HepG2 (cell line): ENCODE data around the gene CRLF1. TPM values are rescaled to one million over a fixed set of nuclear protein-coding genes. Genes with fewer than 3 reads are reported as not detected.

Source experiments
- ASH2L ChIP-seq: fragments of 300-600, 200-600 bp; sonication (generic); IDR thresholded peaks from 2 replicates; pipeline ENCODE4 v1.7.0; 2017; ENCODE audit warnings: low read depth, mild to moderate bottlenecking, moderate library complexity, mixed read lengths, low read length; ENCODE audit not compliant: insufficient read length
- BHLHE40 ChIP-seq: IDR thresholded peaks from 2 replicates; pipeline ENCODE4 v1.6.1; 2011; ENCODE audit warnings: low read length, improper control_type of control experiment
- BORCS8-MEF2B ChIP-seq: sonication (generic); formaldehyde crosslinking; IDR thresholded peaks from 2 replicates; pipeline ENCODE4 v1.8.0; 2022; ENCODE audit warnings: mild to moderate bottlenecking, missing genetic modification reagents
- CERS6 ChIP-seq: sonication (generic); formaldehyde crosslinking; IDR thresholded peaks from 2 replicates; pipeline ENCODE4 v1.5.0; 2020; ENCODE audit warnings: missing genetic modification reagents
- ETV6 ChIP-seq: sonication (generic); formaldehyde crosslinking; conservative IDR thresholded peaks from 2 replicates; pipeline ENCODE4 v1.4.0; 2020; ENCODE audit warnings: missing genetic modification reagents
- FOXK1 ChIP-seq: sonication (generic); formaldehyde crosslinking; IDR thresholded peaks from 2 replicates; pipeline ENCODE4 v1.4.0; 2020; ENCODE audit warnings: low read depth, missing genetic modification reagents, borderline replicate concordance
- KAT8 ChIP-seq: IDR thresholded peaks from 2 replicates; pipeline ENCODE4 v1.6.1; 2016; ENCODE audit warnings: missing genetic modification reagents, missing compliant biosample characterization
- MAZ ChIP-seq, 2 experiments: sonication (generic) in 1 of 2; formaldehyde crosslinking in 1 of 2; IDR thresholded peaks; 2 replicates each; pipeline versions ENCODE4 v1.5.0 to v1.6.1; 2012 to 2020; ENCODE audit warnings: low read depth in 2 of 2, mild to moderate bottlenecking in 2 of 2, borderline replicate concordance in 1 of 2, improper control_type of control experiment in 1 of 2, low read length in 1 of 2, missing genetic modification reagents in 1 of 2, moderate library complexity in 1 of 2
- NCOR1 ChIP-seq: fragments of 200-600 bp; sonication (generic); IDR thresholded peaks from 2 replicates; pipeline ENCODE4 v1.7.0; 2017; ENCODE audit warnings: antibody characterized with exemption, low read length, borderline replicate concordance
- RAD51 ChIP-seq: fragments of 450-650 bp; IDR thresholded peaks from 2 replicates; pipeline ENCODE4 v1.6.1; 2016; ENCODE audit warnings: borderline replicate concordance
- SAP130 ChIP-seq: IDR thresholded peaks from 2 replicates; pipeline ENCODE4 v1.6.1; 2016; ENCODE audit warnings: low read depth
- SIN3A ChIP-seq: IDR thresholded peaks from 2 replicates; pipeline ENCODE4 v1.6.1; 2011; ENCODE audit warnings: low read depth, mild to moderate bottlenecking, control low read depth, low read length, borderline replicate concordance
- SNRNP70 ChIP-seq: fragments of 200-400 bp; formaldehyde crosslinking; IDR thresholded peaks from 2 replicates; pipeline ENCODE4 v1.6.1; 2017; ENCODE audit warnings: mild to moderate bottlenecking, low read depth, low read length, moderate library complexity
- STAT5B ChIP-seq: sonication (generic); formaldehyde crosslinking; IDR thresholded peaks from 2 replicates; pipeline ENCODE4 v1.4.0; 2020; ENCODE audit warnings: missing genetic modification reagents
- TIGD3 ChIP-seq: sonication (generic); formaldehyde crosslinking; IDR thresholded peaks from 2 replicates; pipeline ENCODE4 v1.5.1; 2020; ENCODE audit warnings: mild to moderate bottlenecking, missing genetic modification reagents, borderline replicate concordance
- ZBTB25 ChIP-seq: IDR thresholded peaks from 2 replicates; pipeline ENCODE4 v1.6.1; 2018; ENCODE audit warnings: missing genetic modification reagents
- ZBTB37 ChIP-seq: sonication (generic); formaldehyde crosslinking; IDR thresholded peaks from 2 replicates; pipeline ENCODE4 v1.4.0; 2020; ENCODE audit warnings: mild to moderate bottlenecking, missing genetic modification reagents
- ZBTB42 ChIP-seq: sonication (generic); formaldehyde crosslinking; IDR thresholded peaks from 2 replicates; pipeline ENCODE4 v1.5.0; 2020; ENCODE audit warnings: mild to moderate bottlenecking, missing genetic modification reagents
- ZNF230 ChIP-seq: sonication (generic); formaldehyde crosslinking; IDR thresholded peaks from 2 replicates; pipeline ENCODE4 v1.4.0; 2020; ENCODE audit warnings: mild to moderate bottlenecking, missing genetic modification reagents
- ZNF350 ChIP-seq: sonication (generic); formaldehyde crosslinking; IDR thresholded peaks from 2 replicates; pipeline ENCODE4 v1.4.0; 2020; ENCODE audit warnings: mild to moderate bottlenecking, low read depth, missing genetic modification reagents, borderline replicate concordance
- ZNF441 ChIP-seq: sonication (generic); formaldehyde crosslinking; IDR thresholded peaks from 2 replicates; pipeline ENCODE4 v1.7.0; 2021; ENCODE audit warnings: missing genetic modification reagents, borderline replicate concordance
- ZNF530 ChIP-seq: sonication (generic); formaldehyde crosslinking; IDR thresholded peaks from 2 replicates; pipeline ENCODE4 v1.5.0; 2020; ENCODE audit warnings: low read depth, mild to moderate bottlenecking, missing genetic modification reagents
- ZNF709 ChIP-seq: sonication (generic); formaldehyde crosslinking; IDR thresholded peaks from 2 replicates; pipeline ENCODE4 v1.5.0; 2020; ENCODE audit warnings: mild to moderate bottlenecking, missing genetic modification reagents
- ZNF780A ChIP-seq: sonication (generic); formaldehyde crosslinking; IDR thresholded peaks from 2 replicates; pipeline ENCODE4 v1.8.0; 2022; ENCODE audit warnings: mild to moderate bottlenecking, missing genetic modification reagents, moderate library complexity
- ZSCAN20 ChIP-seq: sonication (generic); formaldehyde crosslinking; IDR thresholded peaks from 2 replicates; pipeline ENCODE4 v1.4.0; 2020; ENCODE audit warnings: missing genetic modification reagents, mild to moderate bottlenecking, borderline replicate concordance
- polyA plus RNA-seq, 8 experiments: library from polyadenylated mRNA; depleted of rRNA in 3 of 8; stranded (reverse) in 7 of 8; unstranded in 1 of 8; fragments of >200 nt; fragmentation: Illumina TruSeq in 4 of 8; extraction: Trizol in 4 of 8; gene quantifications; 2 replicates each; pipeline versions ENCODE4 v1.2.1 to v1.2.3, GENCODE V29; 2011 to 2016; ENCODE audit warnings: low read depth in 4 of 8, missing spikeins in 1 of 8, mixed read lengths in 1 of 8; ENCODE audit not compliant: insufficient read depth in 1 of 8
- total RNA-seq, 5 experiments: library from RNA; depleted of rRNA; stranded (reverse); fragments of >200 nt; fragmentation: Illumina TruSeq; extraction: Trizol; gene quantifications; 2 replicates each; pipeline ENCODE4 v1.2.3, GENCODE V29; 2016; ENCODE audit warnings: low read depth in 1 of 5

The CRLF1 gene
- total and polyA plus RNA-seq, 2 of the 13 experiments (the other 11 are each of a cell fraction or from before 2014, with no cell fraction given): 217 to 296 TPM

GRCh38 chr19:18636183-18636968, 29.8 kb upstream of the CRLF1 start (continued):
- TF ChIP-seq KAT8 (CRISPR knock-in tag): no peak; the same call in 1 of the 2 replicates
- TF ChIP-seq STAT5B (CRISPR knock-in tag): no peak
- no peak for TF ChIP-seq ZNF441
- peak; percentile 60; the same call in 1 of the 2 replicates for TF ChIP-seq MAZ (IDR thresholded peaks at IDR 0.05; ENCODE audit: borderline replicate concordance, low read depth, low read length)
- no peak; the same call in 1 of the 2 replicates for TF ChIP-seq MAZ (CRISPR knock-in tag; IDR thresholded peaks at IDR 0.05; ENCODE audit: low read depth)
- no peak for TF ChIP-seq ETV6 (CRISPR knock-in tag)
- TF ChIP-seq BORCS8-MEF2B: 0 out of 2 replicates have a peak, but pooled peaks have one; percentile 30
- TF ChIP-seq ZNF230 (CRISPR knock-in tag): no peak
- peak; percentile 43; the same call in 1 of the 2 replicates for TF ChIP-seq SAP130 (CRISPR knock-in tag)
- TF ChIP-seq ZNF350 (CRISPR knock-in tag): peak; percentile 51; the same call in 1 of the 2 replicates
- no peak for TF ChIP-seq ZNF709 (CRISPR knock-in tag)
- no peak for TF ChIP-seq SIN3A
- no peak for TF ChIP-seq ZBTB25 (CRISPR knock-in tag)
- TF ChIP-seq FOXK1: no peak
- TF ChIP-seq BHLHE40: peak; percentile 68; the same call in 1 of the 2 replicates
- peak; percentile 27; the same call in 1 of the 2 replicates for TF ChIP-seq NCOR1
- TF ChIP-seq ZNF530: no peak
- TF ChIP-seq CERS6 (CRISPR knock-in tag): no peak
- TF ChIP-seq ZSCAN20: no peak
- TF ChIP-seq TIGD3 (CRISPR knock-in tag): no peak
- TF ChIP-seq SNRNP70: no peak
- TF ChIP-seq ZNF780A (CRISPR knock-in tag): no peak
- TF ChIP-seq ASH2L: peak; percentile 49
- no peak for TF ChIP-seq RAD51
- TF ChIP-seq ZBTB37 (CRISPR knock-in tag): no peak
- no peak for TF ChIP-seq ZBTB42 (CRISPR knock-in tag)
